ENCODE measurements around the gene PRTG.
"Not testable (repeated sequence)": the region's sequence is repeated elsewhere in the genome, so short reads cannot be mapped to it uniquely, and the experiment has no call there.

The PRTG gene

GRCh38 chr15:55633731-55634130 lies 109.2 kb downstream of the PRTG start:
- DNase-seq (ENCODE audit: low spot score), result no peak

GRCh38 chr15:55632434-55632833 lies 110.5 kb downstream of the PRTG start:
- no peak for DNase-seq (ENCODE audit: low spot score)

DNA sequence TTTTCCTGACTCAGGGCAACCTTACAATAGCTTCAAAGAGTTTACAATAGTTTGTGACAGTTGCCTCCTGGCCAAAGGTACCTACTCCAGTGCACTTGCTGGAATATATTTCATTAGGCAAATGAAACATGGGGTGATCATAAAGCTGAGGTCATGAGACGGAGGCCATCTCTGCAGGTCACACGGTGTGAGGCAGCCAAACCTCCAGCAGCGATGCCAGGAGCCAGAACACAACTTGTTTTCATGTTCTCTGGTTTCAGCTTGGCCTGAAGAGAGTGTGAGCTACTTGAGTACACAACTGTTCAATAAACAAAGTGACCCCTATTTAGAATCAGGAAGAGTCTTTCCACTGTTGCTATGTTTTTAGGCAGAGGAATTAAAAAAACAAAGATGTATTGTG lies 112.1 kb downstream of the PRTG start:
- DNase-seq (ENCODE audit: low spot score), result no peak

- DNase-seq (ENCODE audit: low spot score), result no peak
Observed at GRCh38 chr15:55628369-55628730, 114.6 kb downstream of the PRTG start.

DNA sequence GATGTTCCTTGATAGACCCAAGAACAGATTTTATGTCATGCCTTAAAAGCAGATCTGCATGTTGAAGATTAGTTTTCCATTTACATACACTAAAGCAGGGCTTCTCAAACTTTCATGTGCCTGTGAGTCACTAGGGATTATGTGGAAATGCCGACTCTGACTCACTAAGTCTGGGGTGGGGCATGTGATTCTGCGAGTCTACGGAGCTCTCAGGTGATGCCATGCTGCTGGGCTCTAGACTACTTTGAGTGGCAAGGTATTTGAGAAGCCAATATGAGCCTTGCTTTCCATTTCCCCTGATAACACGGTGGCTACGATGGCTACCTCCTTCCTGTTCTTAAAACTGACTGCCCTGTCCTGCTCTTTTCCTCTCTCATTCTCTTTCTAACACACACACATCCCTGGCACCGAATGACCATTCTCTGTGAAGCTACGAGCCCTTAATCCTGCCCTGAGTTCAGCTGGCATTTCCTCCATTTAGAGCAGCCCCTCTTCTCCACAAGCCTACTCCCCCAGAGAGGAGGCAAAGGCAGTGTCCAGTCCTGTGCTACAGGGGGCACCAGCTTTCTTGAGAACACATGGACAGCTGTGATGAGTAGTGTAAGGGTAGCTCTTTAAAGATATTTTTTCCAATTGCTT lies 115.1 kb downstream of the PRTG start:
- DNase-seq (ENCODE audit: low spot score), result peak; percentile 50

GRCh38 chr15:55619783-55620182 lies 123.2 kb downstream of the PRTG start:
- DNase-seq (ENCODE audit: low spot score), result no peak

GRCh38 chr15:55618387-55618786 lies 124.6 kb downstream of the PRTG start:
- DNase-seq (ENCODE audit: low spot score), result no peak

GRCh38 chr15:55615445-55615844 lies 127.5 kb downstream of the PRTG start:
- DNase-seq (ENCODE audit: low spot score), result no peak

- DNase-seq (ENCODE audit: low spot score), result no peak
Observed at GRCh38 chr15:55613727-55614126, 129.2 kb downstream of the PRTG start.

- DNase-seq (ENCODE audit: low spot score), result no peak
Observed at GRCh38 chr15:55606214-55606613, 136.7 kb downstream of the PRTG start.

GRCh38 chr15:55601374-55601773 lies 141.6 kb downstream of the PRTG start:
- no peak for DNase-seq (ENCODE audit: low spot score)

DNA sequence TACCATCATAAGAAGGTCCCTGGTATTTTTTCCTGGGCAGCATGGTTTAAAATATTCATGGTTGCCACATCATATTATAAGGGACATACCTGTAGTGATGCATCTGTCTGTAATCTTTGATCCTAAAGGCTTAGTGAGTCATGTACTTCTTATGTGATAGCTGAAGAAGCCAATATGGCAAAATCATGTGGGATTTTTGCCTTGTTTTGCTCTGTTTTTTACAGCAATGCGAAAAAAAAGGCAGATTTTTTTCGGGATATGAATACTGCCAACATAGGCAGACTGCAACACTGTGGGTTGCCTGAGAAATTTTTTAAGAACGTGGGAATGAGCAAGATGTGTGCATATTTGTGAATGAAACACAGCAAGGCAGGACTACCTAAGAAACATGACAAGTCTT lies 143.5 kb downstream of the PRTG start:
- no peak for DNase-seq (ENCODE audit: low spot score)

- not testable (repeated sequence) for DNase-seq (ENCODE audit: low spot score)
Observed at GRCh38 chr15:55593019-55593418, 149.9 kb downstream of the PRTG start.

GRCh38 chr15:55590788-55591187 lies 152.2 kb downstream of the PRTG start:
- no peak for DNase-seq (ENCODE audit: low spot score)

- no peak for DNase-seq (ENCODE audit: low spot score)
Observed at GRCh38 chr15:55589287-55589686, 153.7 kb downstream of the PRTG start.

DNA sequence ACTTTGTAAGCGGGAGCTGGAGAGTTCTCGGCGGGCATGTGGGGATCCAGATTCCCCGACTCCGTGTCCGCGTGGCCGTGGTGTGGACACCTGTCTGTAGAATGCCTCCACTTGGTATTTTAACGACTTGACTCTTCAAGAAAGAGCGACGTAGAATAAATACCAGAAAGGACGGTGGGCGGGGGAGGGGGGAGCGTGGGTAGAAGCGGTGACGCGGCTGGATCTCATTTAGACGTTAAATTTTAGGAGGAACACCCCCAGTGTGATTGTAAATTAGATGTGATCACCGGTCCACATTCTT lies 154.2 kb downstream of the PRTG start:
- peak; percentile 47 for DNase-seq (ENCODE audit: low spot score)

- peak; percentile 62 for DNase-seq (ENCODE audit: low spot score)
Observed at GRCh38 chr15:55588070-55588814, 154.7 kb downstream of the PRTG start, which contains the start of gene PYGO1. PYGO1 (minus strand) TSS chr15:55588345; CDS start chr15:55587883, 462 bp downstream.

- DNase-seq (ENCODE audit: low spot score), result peak; percentile 68
Observed at GRCh38 chr15:55587321-55588069, 155.5 kb downstream of the PRTG start.

DNA sequence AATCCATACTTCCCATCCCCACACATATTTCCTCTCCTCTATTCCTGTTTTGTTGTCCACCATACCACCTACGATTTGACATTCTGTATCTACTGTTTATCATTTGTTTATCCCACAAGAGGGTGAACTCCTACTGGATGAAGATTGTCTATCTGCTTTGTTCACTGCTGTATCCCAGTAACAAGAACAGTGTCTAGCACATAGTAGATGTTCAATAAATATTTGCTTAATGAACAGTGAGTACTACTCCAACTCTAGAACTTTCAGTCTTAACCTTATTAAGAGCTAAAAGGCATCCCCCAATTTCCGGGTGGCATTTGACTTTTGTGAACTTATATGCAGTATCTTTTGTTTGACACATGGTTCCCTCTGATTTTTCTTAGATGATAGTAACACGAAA lies 156.1 kb downstream of the PRTG start:
- no peak for DNase-seq (ENCODE audit: low spot score)

GRCh38 chr15:55576943-55577342 lies 166.0 kb downstream of the PRTG start:
- DNase-seq (ENCODE audit: low spot score), result no peak

DNA sequence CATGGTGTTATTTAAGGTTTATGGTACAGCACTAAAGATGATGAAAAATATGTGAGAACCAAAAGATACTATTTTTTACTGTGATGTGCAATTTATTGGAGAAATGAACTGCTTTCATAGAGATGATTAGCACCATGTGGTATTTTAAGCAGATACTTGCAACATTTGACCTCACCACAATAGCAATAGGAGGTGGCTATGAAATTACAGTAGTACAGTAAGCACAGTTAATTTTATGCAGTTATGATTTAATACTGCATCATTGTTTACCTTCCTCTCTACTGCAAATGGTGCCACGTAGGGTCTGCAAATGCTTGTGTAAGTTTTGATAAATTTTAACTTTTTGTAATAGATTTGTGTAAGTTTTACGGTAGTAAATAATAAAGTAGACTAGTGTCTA lies 168.9 kb downstream of the PRTG start:
- DNase-seq (ENCODE audit: low spot score), result no peak

DNA sequence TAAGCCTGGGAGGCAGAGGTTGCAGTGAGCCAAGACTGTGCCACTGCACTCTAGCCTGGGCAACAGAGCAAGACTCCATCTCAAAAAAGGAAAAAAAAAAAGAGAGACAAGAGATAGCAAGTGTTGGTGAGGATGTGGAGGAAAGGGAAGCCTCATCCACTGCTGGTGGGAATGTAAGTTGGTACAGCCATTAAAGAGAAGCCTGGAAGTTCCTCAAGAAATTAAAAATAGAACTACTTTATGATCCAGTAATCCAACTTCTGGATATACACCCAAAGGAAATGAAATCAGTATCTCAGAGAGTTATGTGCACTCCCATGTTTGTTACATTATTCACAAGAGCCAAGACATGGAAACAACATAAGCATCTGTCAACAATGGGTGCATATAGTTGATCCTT lies 169.7 kb downstream of the PRTG start:
- no peak for DNase-seq (ENCODE audit: low spot score)

All from hepatic stellate cell (primary cell).